CD4-positive, alpha-beta T cell (primary cell): ENCODE results near the gene GALNT10. TPM values are rescaled to one million over a fixed set of nuclear protein-coding genes. Genes with fewer than 3 reads are reported as not detected.

Experiments used
- ATAC-seq: fragments of 200-7000 bp; cut with Tn5 transposase; one replicate; pipeline ENCODE4 v1.10.0; 2022; ENCODE audit warnings: mild to moderate bottlenecking; ENCODE audit not compliant: poor library complexity
- CTCF ChIA-PET: fragments of 350-600 bp; sonication (Branson Sonifier 250); formaldehyde crosslinking; loops from one replicate; lab custom pipeline; 2021; ENCODE audit warnings: antibody characterized with exemption, inconsistent platforms; lab: Charles Lee
- POLR2A ChIA-PET: fragments of 350-600 bp; sonication (Branson Sonifier 250); formaldehyde crosslinking; loops from one replicate; lab custom pipeline; 2021; ENCODE audit warnings: antibody characterized with exemption, inconsistent platforms; lab: Charles Lee
- DNase-seq, 14 experiments: peaks; one replicate each; pipeline ENCODE4 v3.0.0-alpha.2; 2013 to 2020; ENCODE audit warnings: mixed read lengths in 2 of 14
- H3K27ac ChIP-seq, 2 donors: one replicate each; pipeline versions ENCODE4 v1.5.1 to v1.7.0; 2013; ENCODE audit warnings: low read length in 2 of 2, low read depth in 1 of 2, mild to moderate bottlenecking in 1 of 2
- H3K27me3 ChIP-seq, 2 experiments: 1 replicate in 1 of 2; 2 replicates in 1 of 2; pipeline versions ENCODE4 v1.6.1 to v1.7.0; 2013; ENCODE audit warnings: low read length in 2 of 2, control low read depth in 1 of 2, mild to moderate bottlenecking in 1 of 2, moderate library complexity in 1 of 2; ENCODE audit not compliant: insufficient read depth in 2 of 2, control insufficient read depth in 1 of 2
- H3K36me3 ChIP-seq: one replicate; pipeline ENCODE4 v1.6.1; 2013; ENCODE audit warnings: low read length, control low read depth; ENCODE audit not compliant: insufficient read depth
- H3K4me1 ChIP-seq: one replicate; pipeline ENCODE4 v1.6.1; 2013; ENCODE audit warnings: low read length, control low read depth; ENCODE audit not compliant: insufficient read depth
- H3K4me3 ChIP-seq: one replicate; pipeline ENCODE4 v1.5.1; 2013; ENCODE audit warnings: mild to moderate bottlenecking, low read length, moderate library complexity
- H3K9me3 ChIP-seq, 2 experiments: 1 replicate in 1 of 2; 2 replicates in 1 of 2; pipeline versions ENCODE4 v1.6.1 to v1.7.0; 2013; ENCODE audit warnings: low read length in 2 of 2, mild to moderate bottlenecking in 2 of 2, control low read depth in 1 of 2, moderate library complexity in 1 of 2; ENCODE audit not compliant: control insufficient read depth in 1 of 2, insufficient read depth in 1 of 2
- H3K27ac Mint-ChIP-seq: one replicate; pipeline ENCODE4 v1.8.0; 2020; ENCODE audit warnings: mixed read lengths
- H3K27me3 Mint-ChIP-seq: one replicate; pipeline ENCODE4 v1.8.0; 2021; ENCODE audit warnings: mixed read lengths
- H3K36me3 Mint-ChIP-seq: one replicate; pipeline ENCODE4 v1.8.0; 2021; ENCODE audit warnings: low read depth, mixed read lengths
- H3K4me1 Mint-ChIP-seq: one replicate; pipeline ENCODE4 v1.8.0; 2021; ENCODE audit warnings: low read depth, mixed read lengths
- H3K4me3 Mint-ChIP-seq: one replicate; pipeline ENCODE4 v1.8.0; 2020; ENCODE audit warnings: mild to moderate bottlenecking, mixed read lengths
- H3K9me3 Mint-ChIP-seq: one replicate; pipeline ENCODE4 v1.8.0; 2020; ENCODE audit warnings: mixed read lengths
- intact Hi-C, 2 experiments: fragments of 100-400 bp; cut with DNase I in 1 of 2; cut with micrococcal nuclease in 1 of 2; formaldehyde crosslinking; loops; one replicate each; pipeline versions ENCODE4 v1.15.1 to v1.9.0; 2023 to 2025; cut with DNase I, micrococcal nuclease
- total RNA-seq, 174 experiments: library from RNA in 2 of 174; stranded (reverse) in 2 of 174; gene quantifications; one replicate each; pipeline ENCODE4 v1.2.3 and lab custom pipeline; 2021 to 2026
- TF ChIP-seq, protein P1 (sequence below): fragments of 200-600 bp; IDR thresholded peaks from one replicate; pipeline ENCODE4 v1.8.0; 2022; ENCODE audit warnings: antibody characterized with exemption, mild to moderate bottlenecking

Gene GALNT10
- total RNA-seq, 2 experiments from 2014 or later = 21.7 to 23.0 TPM

DNA sequence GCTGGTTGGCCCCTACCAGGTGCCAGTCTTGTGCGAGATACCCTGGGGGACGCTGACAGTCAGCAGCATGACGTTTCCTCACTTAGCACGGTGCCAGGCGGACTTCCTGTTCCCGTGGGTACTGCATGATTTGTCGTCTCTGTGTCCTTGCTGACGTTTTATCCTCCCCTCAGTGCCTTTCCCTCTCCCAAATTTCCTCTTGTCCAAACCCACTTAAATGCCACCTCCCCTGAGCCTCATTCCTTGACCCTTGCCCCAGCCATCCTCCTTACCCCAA is 194.6 kb downstream of the GALNT10 start:
- Histone ChIP-seq H3K9me3 (no peaks in the 10 kb centered on the region), H3K4me3 (no peak overlapping the region), H3K4me1 (peaks cover 6% of the 10 kb centered on the region), H3K27ac (no peak overlapping the region), H3K27me3 (no peaks in the 10 kb centered on the region), H3K36me3 (peaks cover 42% of the 10 kb centered on the region)
- CTCF ChIA-PET = no interaction called here
- DNase-seq = peak in 4 of 14 experiments; percentile 20 to 64 (median 37)
- H3K36me3 Mint-ChIP-seq = peaks cover 51% of the 10 kb centered on the region
- TF ChIP-seq, protein P1, sequence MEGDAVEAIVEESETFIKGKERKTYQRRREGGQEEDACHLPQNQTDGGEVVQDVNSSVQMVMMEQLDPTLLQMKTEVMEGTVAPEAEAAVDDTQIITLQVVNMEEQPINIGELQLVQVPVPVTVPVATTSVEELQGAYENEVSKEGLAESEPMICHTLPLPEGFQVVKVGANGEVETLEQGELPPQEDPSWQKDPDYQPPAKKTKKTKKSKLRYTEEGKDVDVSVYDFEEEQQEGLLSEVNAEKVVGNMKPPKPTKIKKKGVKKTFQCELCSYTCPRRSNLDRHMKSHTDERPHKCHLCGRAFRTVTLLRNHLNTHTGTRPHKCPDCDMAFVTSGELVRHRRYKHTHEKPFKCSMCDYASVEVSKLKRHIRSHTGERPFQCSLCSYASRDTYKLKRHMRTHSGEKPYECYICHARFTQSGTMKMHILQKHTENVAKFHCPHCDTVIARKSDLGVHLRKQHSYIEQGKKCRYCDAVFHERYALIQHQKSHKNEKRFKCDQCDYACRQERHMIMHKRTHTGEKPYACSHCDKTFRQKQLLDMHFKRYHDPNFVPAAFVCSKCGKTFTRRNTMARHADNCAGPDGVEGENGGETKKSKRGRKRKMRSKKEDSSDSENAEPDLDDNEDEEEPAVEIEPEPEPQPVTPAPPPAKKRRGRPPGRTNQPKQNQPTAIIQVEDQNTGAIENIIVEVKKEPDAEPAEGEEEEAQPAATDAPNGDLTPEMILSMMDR = no peak
- POLR2A ChIA-PET = no interaction called here
- no peak overlapping the region for H3K4me3 Mint-ChIP-seq
- H3K27ac Mint-ChIP-seq = peak overlapping the region; percentile 30
- no peaks in the 10 kb centered on the region for H3K27me3 Mint-ChIP-seq
- no peaks in the 10 kb centered on the region for H3K9me3 Mint-ChIP-seq
- H3K4me1 Mint-ChIP-seq = peaks cover 15% of the 10 kb centered on the region
- no peak for ATAC-seq
- intact Hi-C loops = no loop called here

DNA sequence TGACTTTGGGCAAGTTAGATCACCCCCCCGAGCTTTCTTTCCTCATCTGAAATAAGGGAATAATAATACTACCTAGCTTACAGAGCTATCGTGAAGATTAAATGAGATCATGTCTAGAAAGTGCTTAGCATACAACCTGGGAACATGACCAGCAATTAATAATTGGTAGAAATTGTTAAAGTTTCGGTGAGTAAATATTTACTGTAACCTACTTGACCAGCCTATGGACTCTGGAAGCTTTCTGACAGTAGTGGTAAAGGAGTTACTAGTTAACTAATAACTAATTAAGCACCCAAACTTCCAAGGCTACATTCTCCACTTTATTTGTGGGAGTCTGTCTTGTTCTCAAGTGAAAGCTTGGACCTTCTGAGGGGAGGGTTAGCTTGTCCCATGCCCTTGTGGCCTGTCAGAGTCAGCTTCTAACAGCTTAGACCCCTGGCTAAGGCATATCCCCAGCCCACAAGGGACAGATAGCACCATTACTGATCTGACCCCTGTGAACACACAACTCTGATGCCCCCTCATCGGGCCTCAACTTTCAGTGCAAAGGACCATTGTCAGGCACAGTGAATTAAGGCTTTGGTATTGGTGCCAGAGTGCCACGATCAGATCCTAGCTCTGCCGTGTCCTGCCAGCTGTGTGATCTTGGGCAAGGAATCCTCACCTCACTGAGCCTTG is 196.6 kb downstream of the GALNT10 start:
- no peaks in the 10 kb centered on the region for H3K9me3 Mint-ChIP-seq
- H3K27me3 Mint-ChIP-seq = no peaks in the 10 kb centered on the region
- H3K36me3 Mint-ChIP-seq = peaks cover 48% of the 10 kb centered on the region
- H3K4me3 ChIP-seq = no peak overlapping the region
- POLR2A ChIA-PET = no interaction called here
- ATAC-seq (no peak), DNase-seq (no peak)
- no peaks in the 10 kb centered on the region for H3K27me3 ChIP-seq
- no peak overlapping the region for H3K27ac ChIP-seq
- no peak overlapping the region for H3K27ac Mint-ChIP-seq
- no peaks in the 10 kb centered on the region for H3K9me3 ChIP-seq
- H3K4me1 Mint-ChIP-seq = peaks cover 15% of the 10 kb centered on the region
- H3K4me1 ChIP-seq = peaks cover 6% of the 10 kb centered on the region
- H3K4me3 Mint-ChIP-seq = no peak overlapping the region
- TF ChIP-seq, protein P1 = no peak
- intact Hi-C loops = no loop called here
- peaks cover 28% of the 10 kb centered on the region for H3K36me3 ChIP-seq
- CTCF ChIA-PET = interaction anchor here (0.9 kb wide), 1 partner anchor 18 kb away, joined by 4 read pairs; no protein-coding TSS in a partner anchor

DNA sequence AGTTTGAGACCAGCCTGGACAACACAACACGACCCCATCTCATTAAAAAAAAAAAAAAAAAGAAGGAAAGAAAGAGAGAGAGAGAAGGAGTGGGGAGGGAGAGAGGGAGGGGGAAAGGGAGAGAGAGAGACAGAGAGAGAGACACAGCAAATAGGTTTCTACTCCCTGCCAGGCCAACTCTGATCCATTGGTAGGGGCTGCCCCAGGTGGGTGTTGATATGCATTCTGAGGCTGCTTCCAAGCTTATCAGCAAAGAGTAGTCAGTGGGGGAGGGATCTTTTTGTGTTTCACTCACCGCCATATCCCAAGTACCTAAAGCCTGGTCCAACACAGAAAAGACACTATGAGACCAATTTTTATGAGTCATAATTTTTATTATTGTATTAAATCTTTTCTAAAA is 198.3 kb downstream of the GALNT10 start:
- CTCF ChIA-PET = interaction anchor here (0.9 kb wide), 1 partner anchor 16 kb away, joined by 3 read pairs; no protein-coding TSS in a partner anchor

More for the DNA sequence above, 198.3 kb downstream of the GALNT10 start:
- Mint-ChIP-seq H3K4me1 (peaks cover 14% of the 10 kb centered on the region), H3K27me3 (no peaks in the 10 kb centered on the region), H3K9me3 (no peaks in the 10 kb centered on the region), H3K27ac (no peak overlapping the region), H3K4me3 (no peak overlapping the region), H3K36me3 (peaks cover 57% of the 10 kb centered on the region)
- POLR2A ChIA-PET = no interaction called here
- TF ChIP-seq, protein P1 = no peak
- Histone ChIP-seq H3K36me3 (peaks cover 20% of the 10 kb centered on the region), H3K9me3 (no peaks in the 10 kb centered on the region), H3K4me3 (no peak overlapping the region), H3K4me1 (peaks cover 6% of the 10 kb centered on the region), H3K27ac (no peak overlapping the region), H3K27me3 (no peaks in the 10 kb centered on the region)
- no peak for ATAC-seq
- intact Hi-C loops = no loop called here
- no peak for DNase-seq
